DMS153 (cell line): ENCODE measurements around the gene PCDHGA2.
A peak's percentile ranks its signal among the peaks of the same experiment; 100 is the strongest.
"Not testable (repeated sequence)": the region's sequence is repeated elsewhere in the genome, so short reads cannot be mapped to it uniquely, and the experiment has no call there.

Experiments
- DNase-seq: peaks from one replicate; lab custom pipeline; 2025; lab: John Stamatoyannopoulos, UW

PCDHGA2 gene

DNA sequence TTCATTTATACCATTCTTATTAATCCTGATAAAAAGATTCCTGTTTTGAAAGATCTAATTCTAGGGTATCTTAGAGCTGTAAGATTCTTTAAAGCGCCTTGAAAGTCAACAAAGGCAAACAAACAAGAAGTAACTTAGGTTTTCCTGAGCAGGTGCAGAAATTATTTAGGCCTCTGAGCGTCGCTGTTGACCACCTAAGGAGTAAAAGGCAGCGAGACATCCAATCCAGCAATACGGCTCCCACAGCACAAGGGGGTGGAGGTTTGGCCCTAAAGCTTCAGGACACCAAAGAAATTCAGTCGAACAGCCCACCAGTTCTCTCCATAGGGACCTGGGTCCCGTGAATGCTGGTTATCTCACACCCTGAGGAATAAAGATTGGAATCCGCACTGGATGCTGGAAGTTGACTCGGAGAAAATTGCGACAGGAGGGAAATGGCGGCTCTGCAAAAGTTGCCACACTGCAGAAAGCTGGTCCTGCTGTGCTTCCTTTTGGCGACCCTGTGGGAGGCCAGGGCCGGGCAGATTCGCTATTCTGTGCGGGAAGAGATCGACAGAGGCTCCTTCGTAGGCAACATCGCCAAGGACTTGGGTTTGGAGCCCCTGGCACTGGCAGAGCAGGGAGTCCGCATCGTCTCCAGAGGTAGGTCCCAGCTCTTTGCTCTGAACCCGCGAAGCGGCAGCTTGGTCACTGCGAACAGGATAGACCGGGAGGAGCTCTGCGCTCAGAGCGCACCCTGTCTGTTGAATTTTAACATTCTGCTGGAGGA, at the start of gene PCDHGA2:
TSS of gene PCDHGA2 (plus strand) at position 223 of the 769 bp plus-strand sequence.
- DNase-seq = no peak

DNA sequence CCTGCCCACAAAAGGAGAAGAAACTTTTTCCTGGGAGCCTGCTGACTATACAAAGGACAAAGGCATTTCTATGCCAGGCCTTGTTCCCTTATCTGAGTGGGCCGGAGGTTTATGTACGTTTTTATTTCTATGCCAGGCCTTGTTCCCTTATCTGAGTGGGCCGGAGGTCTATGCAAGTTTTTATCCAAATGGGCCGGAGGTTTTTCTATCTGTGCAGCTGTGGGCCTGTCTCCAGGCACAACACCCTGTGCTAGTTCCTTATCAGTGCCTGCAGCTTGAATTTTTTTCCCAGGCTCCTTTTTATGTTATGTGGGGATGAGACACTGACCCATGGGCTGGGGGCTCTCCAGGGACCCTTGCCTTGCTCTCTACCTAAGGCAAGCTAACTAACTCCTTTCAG, 40.2 kb upstream of the PCDHGA2 start:
- no peak for DNase-seq

DNA sequence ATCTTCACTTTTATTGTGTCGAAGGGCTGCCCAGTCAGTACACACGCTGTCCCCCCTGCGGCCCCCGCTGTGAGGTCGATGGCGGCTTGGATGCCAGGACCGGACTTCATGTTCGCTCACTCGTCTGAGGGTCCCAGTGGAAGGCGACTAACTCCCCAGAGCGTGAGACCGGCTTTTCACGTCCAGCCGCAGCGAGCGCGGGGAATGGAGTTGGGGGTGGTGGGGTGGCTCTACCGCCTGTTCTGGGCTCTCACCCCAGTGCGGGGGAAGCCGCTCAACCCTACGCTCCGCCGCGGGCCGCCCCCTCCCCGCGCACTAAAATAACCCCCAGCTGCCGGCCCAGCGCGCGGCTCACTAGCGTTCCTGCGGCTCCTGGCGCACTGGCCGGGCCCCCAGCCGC, 34.8 kb upstream of the PCDHGA2 start, which contains the start of gene SLC25A2:
TSS of gene SLC25A2 (minus strand) at position 294 of the 400 bp plus-strand sequence. CDS start at position 110, 184 bp downstream.
- DNase-seq = no peak

DNA sequence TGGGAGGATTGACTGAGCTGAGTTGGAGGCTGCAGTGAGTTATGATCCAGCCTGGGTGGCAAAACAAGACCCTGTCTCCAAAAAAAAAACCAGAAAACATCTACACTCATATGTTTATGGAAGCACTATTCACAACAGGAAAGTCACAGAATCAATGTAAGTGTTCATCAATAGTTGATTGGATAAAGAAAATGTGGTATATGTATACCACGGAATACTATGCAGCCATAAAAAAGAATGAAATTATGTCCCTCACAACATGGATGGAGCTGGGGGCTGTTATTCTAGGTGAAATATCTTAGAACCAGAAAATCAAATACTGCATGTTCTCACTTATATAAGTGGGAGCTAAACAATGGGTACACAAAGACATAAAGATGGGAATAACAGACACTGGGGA, 31.9 kb upstream of the PCDHGA2 start:
- DNase-seq = no peak

DNA sequence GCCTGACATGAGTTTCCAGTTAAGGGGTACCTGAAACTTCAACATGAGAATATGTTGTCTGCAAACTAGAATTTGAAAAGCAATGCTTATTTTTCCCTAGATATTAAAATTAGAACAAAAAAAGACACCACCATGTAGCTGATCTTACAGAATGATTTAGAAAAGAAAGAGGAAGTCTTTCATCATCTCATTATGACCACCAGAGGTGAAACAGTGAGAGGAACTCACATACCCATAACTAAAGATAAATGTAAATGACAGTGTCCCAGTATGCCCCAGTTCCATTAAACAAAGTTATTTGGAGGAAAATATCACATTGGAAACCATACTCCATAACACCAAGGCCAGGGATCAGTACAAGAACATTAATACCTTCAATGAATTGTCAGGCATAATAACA, 24.8 kb upstream of the PCDHGA2 start:
- no peak for DNase-seq

DNA sequence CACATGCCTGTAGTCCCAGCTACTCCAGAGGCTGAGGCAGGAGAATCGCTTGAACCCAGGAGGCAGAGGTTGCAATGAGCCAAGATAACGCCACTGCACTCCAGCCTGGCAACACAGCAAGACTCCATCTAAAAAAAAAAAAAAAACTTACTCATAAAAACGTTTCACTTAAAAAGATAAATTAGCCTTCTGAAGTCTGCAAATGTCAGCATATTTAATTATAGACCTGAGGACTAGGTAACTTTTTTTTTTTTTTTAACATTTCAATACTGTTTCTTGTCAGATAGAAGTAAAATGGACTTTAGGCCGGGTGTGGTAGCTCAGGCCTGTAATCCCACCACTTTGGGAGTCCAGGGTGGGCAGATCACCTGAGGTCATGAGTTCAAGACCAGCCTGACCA, 21.6 kb upstream of the PCDHGA2 start:
- DNase-seq = not testable (repeated sequence)

DNA sequence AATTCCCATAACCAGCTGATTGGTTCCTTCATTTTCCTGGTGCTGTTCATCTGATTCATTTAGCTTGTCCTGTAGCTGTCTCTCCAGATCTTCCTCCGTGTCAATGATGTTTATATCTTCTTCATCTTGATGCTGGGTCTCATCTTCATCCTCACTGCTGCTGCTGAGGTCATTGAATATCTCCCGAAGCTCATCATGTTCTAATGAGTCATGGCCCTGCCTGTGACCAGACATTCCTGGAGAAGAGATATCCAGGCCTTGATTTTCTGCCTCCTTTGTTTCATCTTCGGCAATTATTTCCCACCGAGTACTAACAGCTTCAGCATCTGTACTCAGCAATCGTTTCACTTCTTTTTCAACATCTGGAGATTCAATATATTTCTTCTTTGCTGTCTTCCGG, 19.4 kb upstream of the PCDHGA2 start:
- no peak for DNase-seq

DNA sequence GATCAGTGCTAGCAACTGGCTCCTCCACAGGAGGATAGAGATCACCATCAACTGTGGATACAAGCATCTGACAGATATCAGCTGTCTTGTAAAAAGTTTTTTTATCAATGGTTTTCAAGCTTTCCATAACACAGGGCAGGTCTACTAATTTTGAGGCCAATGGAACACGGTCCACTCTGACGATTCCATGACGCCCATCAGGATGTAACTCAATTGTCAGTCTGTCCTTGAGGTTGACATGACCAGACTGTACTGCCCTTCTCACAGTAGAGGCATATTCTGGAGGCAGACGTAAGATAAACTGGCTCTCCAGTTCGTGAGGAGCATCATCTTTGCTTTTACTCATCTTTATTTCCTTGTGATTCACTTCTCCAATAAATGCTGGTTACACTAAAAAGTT, 18.9 kb upstream of the PCDHGA2 start:
- DNase-seq = no peak

DNA sequence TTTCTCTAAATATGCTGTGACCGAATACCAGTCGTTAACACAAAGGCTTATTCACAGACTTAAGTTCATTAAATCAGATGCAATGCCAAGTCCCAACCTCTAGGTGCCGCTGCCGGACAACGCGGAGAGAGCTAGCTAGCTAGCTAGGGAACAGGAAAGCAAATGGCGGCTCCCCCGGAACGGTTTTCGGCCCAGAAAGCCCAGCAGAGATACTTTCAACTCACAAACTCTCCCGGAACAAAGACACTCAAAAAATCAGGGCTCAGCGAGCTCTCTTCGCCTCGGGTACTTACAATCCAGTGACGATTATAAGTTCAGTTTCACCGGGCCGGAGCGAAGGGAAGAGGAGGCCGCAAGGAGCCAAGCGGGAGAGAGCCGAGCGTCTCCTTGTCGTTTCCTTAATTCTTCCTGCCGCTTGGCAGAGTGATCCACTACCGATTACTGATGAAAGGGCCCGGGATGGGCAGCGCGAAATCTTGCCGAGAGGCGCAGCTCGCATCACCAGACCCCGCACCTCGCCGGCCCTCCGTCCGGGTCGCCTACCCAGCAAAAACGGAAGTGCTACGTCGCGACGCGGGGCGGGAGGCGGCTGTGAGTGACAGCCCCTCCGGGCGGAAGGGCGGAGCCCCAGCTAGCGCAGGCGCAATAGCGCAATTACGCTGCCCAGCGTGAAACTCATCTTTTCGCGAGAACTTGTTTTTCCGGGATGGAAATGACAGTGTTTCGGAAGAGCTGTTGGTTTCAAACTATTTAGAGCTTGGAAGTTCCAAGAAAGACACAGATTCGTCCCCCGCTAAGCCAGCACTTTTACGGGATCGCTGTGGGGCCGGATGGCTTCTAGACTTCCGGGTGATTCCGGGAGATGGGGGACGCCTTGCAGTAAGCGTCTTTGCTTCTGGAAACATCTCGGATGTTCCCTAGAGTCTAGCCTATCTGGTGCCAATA, 18.1 kb upstream of the PCDHGA2 start, which contains the start of gene TAF7:
TSS of gene TAF7 (minus strand) at position 560 of the 945 bp plus-strand sequence. CDS start 740 bp downstream, outside the sequence.
- peak; percentile 72 for DNase-seq

DNA sequence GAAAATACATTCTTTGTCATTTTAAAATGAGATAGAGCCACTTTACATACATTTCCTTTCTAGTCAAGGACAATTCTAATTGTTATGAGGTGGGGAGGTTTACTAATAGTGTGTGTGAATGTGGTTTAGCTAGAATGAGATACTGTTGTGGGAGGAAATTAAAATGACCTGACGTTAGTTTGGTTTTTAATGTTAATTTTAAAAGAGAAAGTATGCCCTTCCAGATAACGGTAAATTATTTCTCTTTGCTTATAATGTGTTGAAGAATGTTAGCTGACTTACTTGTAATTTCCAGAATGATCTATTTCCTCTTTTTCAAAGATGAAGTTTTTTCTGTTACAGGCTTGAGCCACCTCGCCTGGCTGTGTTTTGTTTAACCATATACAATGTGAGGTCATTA, 16.3 kb upstream of the PCDHGA2 start:
- DNase-seq = no peak

DNA sequence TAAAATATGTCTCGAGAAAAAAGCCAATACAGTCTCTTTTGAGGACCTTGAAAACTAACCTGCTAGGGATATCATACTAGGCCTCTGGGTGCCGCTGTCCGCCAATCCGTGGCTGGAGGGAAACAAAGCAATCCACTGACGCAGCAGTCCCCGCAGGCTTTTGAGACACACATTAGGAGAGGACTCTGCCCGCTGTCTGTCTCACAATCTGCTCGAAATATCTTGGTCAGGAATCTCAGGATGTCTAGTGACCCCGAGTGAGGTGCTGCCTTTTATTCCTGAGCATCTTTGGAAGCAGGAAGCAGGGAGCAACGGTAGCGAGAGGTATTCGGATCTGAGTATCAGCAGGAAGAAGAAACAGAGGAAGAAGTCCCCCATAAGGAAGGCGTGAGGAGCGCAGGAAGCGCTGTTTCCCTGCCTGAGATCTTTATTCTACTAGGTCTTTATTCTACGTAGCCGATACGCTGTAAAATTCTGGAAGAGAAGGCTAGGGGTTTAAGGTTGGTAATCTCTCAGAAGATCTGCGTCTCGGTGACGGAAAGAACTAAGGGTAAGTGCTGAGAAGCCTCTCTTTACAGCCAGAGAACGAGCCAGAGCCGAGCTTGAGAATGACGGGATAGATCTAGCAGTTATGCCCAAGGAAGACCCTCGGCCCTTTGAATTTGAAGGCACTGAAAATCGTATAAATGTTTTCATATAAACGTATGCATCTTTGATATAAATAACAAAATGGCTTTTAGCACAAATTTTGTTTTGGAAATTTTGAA, 12.3 kb upstream of the PCDHGA2 start:
- DNase-seq = no peak

DNA sequence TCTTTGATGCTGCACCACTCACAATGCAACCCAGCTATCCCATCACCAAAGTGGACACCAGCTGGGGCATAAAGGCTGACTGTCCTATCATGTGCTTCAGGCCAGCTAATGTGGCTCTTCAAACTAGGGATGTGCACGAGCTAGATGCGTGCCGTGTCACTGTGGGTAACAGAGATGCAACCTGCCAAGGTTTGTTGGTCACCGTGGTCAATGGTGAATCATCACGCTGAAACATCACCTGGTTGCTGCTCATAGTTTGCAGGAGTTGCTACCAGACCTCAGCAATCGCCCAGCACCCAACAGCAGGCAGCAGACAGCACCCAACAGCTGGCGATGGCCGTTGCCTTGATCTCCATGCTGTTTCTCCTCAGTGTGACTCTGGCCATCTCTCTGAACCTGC, 10.3 kb upstream of the PCDHGA2 start:
- no peak for DNase-seq

DNA sequence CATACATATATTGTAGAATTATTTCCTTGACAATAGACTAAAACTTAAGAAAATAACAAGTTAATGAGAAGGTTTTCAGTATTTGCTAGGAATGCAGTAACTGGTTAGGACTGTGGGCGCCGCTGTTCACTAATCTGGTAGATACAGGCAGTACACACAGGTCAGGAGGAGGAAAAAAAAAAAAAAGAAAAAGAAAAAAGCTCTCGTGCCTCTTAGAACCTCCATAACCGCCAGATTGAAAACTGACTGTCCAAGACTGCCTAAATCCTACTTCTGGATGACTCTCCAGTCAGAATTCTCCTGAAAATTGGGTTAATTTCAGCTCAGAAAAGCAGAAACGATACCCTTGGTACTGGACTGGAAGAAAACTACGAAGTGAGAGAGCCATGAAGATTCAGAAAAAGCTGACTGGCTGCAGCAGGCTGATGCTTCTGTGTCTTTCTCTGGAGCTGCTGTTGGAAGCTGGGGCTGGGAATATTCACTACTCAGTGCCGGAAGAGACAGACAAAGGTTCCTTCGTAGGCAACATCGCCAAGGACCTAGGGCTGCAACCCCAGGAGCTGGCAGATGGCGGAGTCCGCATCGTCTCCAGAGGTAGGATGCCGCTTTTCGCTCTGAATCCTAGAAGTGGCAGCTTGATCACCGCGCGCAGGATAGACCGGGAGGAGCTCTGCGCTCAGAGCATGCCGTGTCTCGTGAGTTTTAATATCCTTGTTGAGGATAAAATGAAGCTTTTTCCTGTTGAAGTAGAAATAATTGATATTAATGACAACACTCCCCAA, 8.1 kb upstream of the PCDHGA2 start, which contains the start of gene PCDHGA1:
TSS of gene PCDHGA1 (plus strand) at position 216 of the 782 bp plus-strand sequence.
- DNase-seq = peak; percentile 0

DNA sequence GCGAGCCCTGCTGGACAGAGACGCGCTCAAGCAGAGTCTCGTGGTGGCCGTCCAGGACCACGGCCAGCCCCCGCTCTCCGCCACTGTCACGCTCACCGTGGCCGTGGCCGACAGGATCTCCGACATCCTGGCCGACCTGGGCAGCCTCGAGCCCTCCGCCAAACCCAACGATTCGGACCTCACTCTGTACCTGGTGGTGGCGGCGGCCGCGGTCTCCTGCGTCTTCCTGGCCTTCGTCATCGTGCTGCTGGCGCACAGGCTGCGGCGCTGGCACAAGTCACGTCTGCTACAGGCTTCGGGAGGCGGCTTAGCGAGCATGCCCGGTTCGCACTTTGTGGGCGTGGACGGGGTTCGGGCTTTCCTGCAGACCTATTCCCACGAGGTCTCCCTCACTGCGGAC, 6.0 kb upstream of the PCDHGA2 start:
- DNase-seq = not testable (repeated sequence)

DNA sequence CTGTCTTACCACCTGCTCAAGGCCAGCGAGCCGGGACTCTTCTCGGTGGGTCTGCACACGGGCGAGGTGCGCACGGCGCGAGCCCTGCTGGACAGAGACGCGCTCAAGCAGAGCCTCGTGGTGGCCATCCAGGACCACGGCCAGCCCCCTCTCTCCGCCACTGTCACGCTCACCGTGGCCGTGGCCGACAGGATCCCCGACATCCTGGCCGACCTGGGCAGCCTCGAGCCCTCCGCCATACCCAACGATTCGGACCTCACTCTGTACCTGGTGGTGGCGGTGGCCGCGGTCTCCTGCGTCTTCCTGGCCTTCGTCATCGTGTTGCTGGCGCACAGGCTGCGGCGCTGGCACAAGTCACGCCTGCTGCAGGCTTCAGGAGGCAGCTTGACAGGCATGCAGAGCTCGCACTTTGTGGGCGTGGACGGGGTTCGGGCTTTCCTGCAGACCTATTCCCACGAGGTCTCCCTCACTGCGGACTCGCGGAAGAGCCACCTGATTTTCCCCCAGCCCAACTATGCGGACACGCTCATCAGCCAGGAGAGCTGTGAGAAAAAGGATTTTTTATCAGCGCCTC, 2.3 kb downstream of the PCDHGA2 start:
- DNase-seq = not testable (repeated sequence)

DNA sequence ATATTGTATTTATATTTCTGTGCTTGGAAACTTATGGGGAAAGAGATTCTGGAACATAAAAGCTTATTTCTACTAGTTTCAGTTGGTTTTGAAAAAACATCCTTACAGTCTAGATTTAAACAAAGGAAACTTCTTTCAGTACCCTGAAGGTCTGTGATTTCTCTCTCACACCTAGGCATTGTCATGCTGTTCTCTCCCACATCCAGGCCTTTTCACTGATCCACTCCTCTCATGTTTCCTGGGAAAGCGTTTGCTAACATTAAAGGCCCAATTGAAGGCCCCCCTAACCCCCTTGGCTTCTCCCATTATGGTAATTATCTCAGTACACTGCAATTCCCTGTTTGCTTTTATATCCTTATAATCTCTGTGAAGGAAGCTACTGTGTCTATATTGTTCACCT, 4.2 kb downstream of the PCDHGA2 start:
- DNase-seq = no peak

DNA sequence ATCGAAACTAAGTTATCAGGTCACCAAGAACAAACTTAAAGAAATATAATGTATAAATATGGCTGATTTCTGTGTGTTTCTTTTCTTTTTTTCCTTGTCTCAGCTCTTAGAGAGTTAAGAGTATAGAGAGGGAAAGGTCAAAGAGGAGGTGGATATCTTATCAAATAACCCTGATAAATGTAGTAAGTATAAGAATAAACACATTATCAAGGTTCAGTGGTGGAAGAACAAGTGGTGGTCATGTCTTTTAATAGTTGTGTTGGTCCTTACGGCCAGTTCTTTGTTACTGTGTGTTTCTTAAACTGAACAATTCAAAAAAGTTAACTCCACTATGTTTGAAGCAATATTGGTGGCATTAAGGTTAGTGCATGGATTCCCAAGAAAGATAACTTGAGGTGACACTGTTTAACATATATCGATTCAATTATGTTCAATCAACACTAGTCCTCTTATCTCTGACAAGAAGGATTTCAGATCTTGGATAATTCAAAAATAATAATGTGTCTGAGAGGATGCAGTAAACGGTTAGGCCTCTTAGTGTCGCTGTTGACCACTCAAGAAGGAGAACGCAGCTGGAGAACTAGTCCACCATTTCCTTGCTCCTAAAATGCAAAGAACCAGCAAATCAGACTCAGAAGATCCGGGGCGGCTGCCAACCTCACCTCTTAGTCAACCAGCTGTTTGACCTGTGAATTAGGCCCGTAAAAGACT, 4.8 kb downstream of the PCDHGA2 start, which contains the start of gene PCDHGA3:
TSS of gene PCDHGA3 (plus strand) at position 588 of the 711 bp plus-strand sequence. CDS start 205 bp downstream, outside the sequence.
- DNase-seq = no peak

DNA sequence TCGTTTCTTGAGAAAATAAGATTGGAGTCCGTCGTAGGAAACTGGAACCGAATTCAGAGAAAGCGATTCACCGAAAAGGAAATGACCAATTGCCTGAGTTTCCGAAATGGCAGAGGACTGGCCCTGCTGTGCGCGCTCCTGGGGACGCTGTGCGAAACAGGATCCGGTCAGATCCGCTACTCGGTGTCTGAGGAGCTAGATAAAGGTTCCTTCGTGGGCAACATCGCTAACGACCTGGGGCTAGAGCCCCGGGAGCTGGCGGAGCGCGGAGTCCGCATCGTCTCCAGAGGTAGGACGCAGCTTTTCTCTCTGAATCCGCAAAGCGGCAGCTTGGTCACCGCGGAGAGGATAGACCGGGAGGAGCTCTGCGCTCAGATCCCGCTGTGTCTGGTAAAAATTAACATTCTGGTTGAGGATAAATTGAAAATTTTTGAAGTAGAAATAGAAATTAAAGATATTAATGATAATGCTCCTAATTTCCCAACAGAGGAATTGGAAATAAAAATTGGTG, 5.4 kb downstream of the PCDHGA2 start:
- no peak for DNase-seq

DNA sequence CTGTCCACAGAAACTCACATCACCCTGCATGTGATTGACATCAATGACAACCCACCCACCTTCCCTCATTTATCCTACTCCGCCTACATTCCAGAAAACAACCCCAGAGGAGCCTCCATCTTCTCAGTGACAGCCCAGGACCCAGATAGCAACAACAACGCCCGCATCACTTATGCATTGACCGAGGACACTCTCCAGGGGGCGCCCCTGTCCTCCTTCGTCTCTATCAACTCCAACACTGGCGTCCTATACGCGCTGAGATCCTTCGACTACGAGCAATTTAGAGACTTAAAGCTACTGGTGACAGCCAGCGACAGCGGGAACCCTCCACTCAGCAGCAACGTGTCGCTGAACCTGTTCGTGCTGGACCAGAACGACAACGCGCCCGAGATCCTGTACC, 6.8 kb downstream of the PCDHGA2 start:
- no peak for DNase-seq

DNA sequence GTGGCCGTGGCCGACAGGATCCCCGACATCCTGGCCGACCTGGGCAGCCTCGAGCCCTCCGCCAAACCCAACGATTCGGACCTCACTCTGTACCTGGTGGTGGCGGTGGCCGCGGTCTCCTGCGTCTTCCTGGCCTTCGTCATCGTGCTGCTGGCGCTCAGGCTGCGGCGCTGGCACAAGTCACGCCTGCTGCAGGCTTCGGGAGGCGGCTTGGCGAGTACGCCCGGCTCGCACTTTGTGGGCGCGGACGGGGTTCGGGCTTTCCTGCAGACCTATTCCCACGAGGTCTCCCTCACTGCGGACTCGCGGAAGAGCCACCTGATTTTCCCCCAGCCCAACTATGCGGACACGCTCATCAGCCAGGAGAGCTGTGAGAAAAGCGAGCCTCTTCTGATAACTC, 7.5 kb downstream of the PCDHGA2 start:
- DNase-seq = not testable (repeated sequence)
